Ramos (cell line): Measurements from ENCODE around the gene SHROOM3.

ENCODE experiments used
- in situ Hi-C: fragments of 300-500 bp; cut with MboI; formaldehyde crosslinking; loops from one replicate; pipeline ENCODE4 v1.14.3; 2022; ENCODE audit warnings: low sequenced_read_pairs; ENCODE audit not compliant: unreplicated experiment

SHROOM3 gene

GRCh38 chr4:76830964-76831703 is 396.1 kb downstream of the SHROOM3 start:
- in situ Hi-C loops: no loop called here

GRCh38 chr4:76831711-76832373 is 396.8 kb downstream of the SHROOM3 start:
- in situ Hi-C loops: no loop called here
